BLaER1 (cell line): ENCODE results near the gene DDX17.

Experiments used
- H3K27ac ChIP-seq: shearing (Covaris generic); formaldehyde crosslinking; 2 replicates; pipeline ENCODE4 v1.8.1; 2022
- H3K27me3 ChIP-seq: shearing (Covaris generic); formaldehyde crosslinking; 2 replicates; pipeline ENCODE4 v1.8.1; 2022
- H3K36me3 ChIP-seq: shearing (Covaris generic); formaldehyde crosslinking; 2 replicates; pipeline ENCODE4 v1.8.1; 2022
- H3K4me1 ChIP-seq: shearing (Covaris generic); formaldehyde crosslinking; 2 replicates; pipeline ENCODE4 v1.8.1; 2022
- H3K4me2 ChIP-seq: shearing (Covaris generic); formaldehyde crosslinking; 2 replicates; pipeline ENCODE4 v1.8.1; 2022
- H3K4me3 ChIP-seq: shearing (Covaris generic); formaldehyde crosslinking; 2 replicates; pipeline ENCODE4 v1.8.1; 2022
- H3K9ac ChIP-seq: shearing (Covaris generic); formaldehyde crosslinking; 2 replicates; pipeline ENCODE4 v1.8.1; 2022
- H3K9me3 ChIP-seq: shearing (Covaris generic); formaldehyde crosslinking; 2 replicates; pipeline ENCODE4 v1.8.1; 2022
- H4K20me1 ChIP-seq: shearing (Covaris generic); formaldehyde crosslinking; 2 replicates; pipeline ENCODE4 v1.8.1; 2022
- Cebpa-rat ChIP-seq: shearing (Covaris generic); IDR thresholded peaks from 2 replicates; pipeline ENCODE4 v1.8.1; 2022

DDX17 gene

DNA sequence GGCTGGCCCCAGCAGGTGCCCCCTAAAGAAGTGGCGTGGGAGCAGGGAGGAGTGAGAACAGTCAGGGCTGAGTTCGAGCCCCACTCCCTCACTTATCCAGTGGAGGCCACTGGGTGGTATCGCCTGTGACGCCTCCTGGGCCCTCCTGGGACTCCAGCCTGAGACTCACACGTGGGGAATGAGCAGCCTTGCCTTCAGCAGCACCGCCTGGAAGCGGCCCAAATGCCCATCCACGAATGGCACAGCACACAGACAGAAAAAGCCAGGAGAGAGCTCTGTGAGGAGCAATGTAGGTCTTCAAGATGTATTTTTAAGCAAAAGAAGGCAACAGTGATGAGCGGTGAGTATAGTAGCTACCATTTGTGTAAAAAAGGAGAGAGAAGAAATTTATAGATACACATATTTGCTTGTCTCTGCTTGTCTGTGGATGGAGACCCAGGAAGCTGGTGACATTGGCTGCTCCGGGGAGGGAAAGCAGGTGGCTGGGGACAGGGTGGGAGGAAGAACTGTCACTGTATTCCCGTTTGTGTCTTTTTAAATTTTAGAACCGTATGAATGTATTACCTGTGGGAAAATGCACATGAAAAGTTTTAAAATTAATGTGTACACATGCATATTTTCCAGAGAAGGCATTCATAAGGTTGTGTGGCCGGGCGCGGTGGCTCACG, 64.4 kb downstream of the DDX17 start:
- no peaks in the 10 kb centered on the region for H3K9me3 ChIP-seq
- no peak for TF ChIP-seq Cebpa-rat
- no peak overlapping the region for H3K4me3 ChIP-seq
- H3K4me1 ChIP-seq = peaks cover 26% of the 10 kb centered on the region
- H3K27me3 ChIP-seq = no peaks in the 10 kb centered on the region
- H3K4me2 ChIP-seq = no peak overlapping the region
- H3K27ac ChIP-seq = no peak overlapping the region
- no peak overlapping the region for H3K9ac ChIP-seq
- H3K36me3 ChIP-seq = no peaks in the 10 kb centered on the region
- H4K20me1 ChIP-seq = no peaks in the 10 kb centered on the region

- H3K4me1 ChIP-seq = peaks cover 26% of the 10 kb centered on the region
- H4K20me1 ChIP-seq = no peaks in the 10 kb centered on the region
- H3K4me2 ChIP-seq = no peak overlapping the region
- H3K36me3 ChIP-seq = no peaks in the 10 kb centered on the region
- TF ChIP-seq Cebpa-rat = no peak
- no peak overlapping the region for H3K9ac ChIP-seq
- H3K9me3 ChIP-seq = no peaks in the 10 kb centered on the region
- no peak overlapping the region for H3K27ac ChIP-seq
- H3K4me3 ChIP-seq = no peak overlapping the region
- H3K27me3 ChIP-seq = no peaks in the 10 kb centered on the region
These were observed 65.3 kb downstream of the DDX17 start for GRCh38 chr22:38440747-38441350.

DNA sequence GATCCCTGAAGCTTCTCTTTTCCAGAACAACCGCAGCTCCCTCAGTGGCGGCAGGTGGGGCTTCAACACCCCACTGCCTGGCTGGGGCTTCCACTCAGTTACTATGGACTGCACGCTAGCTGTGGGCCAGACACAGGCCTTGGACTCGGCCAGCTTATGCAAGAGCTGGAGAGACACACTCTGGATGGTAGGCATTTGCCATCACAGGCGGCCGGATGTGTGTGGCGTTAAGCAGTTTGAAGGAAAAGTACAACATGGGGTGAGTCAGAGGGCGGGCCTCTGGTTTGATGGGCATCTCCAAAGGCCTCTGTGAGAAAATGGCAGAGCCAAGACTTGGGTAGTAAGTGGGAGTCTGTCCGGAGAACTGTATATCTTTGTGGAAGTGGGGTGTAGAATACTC, 68.7 kb downstream of the DDX17 start:
- no peak overlapping the region for H3K27ac ChIP-seq
- H3K4me2 ChIP-seq = no peak overlapping the region
- H4K20me1 ChIP-seq = no peaks in the 10 kb centered on the region
- no peaks in the 10 kb centered on the region for H3K36me3 ChIP-seq
- TF ChIP-seq Cebpa-rat = no peak
- 0 out of 2 replicates have a peak, but pooled peaks cover 4% of the 10 kb centered on the region for H3K4me1 ChIP-seq
- H3K9ac ChIP-seq = no peak overlapping the region
- H3K27me3 ChIP-seq = no peaks in the 10 kb centered on the region
- H3K4me3 ChIP-seq = no peak overlapping the region
- no peaks in the 10 kb centered on the region for H3K9me3 ChIP-seq

GRCh38 chr22:38436629-38437395, 69.3 kb downstream of the DDX17 start:
- H3K9me3 ChIP-seq = no peaks in the 10 kb centered on the region
- TF ChIP-seq Cebpa-rat = no peak
- H3K4me2 ChIP-seq = no peak overlapping the region
- no peak overlapping the region for H3K4me3 ChIP-seq
- H3K9ac ChIP-seq = no peak overlapping the region
- H3K27ac ChIP-seq = no peak overlapping the region
- no peaks in the 10 kb centered on the region for H4K20me1 ChIP-seq
- H3K27me3 ChIP-seq = no peaks in the 10 kb centered on the region
- H3K36me3 ChIP-seq = no peaks in the 10 kb centered on the region
- H3K4me1 ChIP-seq = 0 out of 2 replicates have a peak, but pooled peaks cover 4% of the 10 kb centered on the region

GRCh38 chr22:38435965-38436364, 70.1 kb downstream of the DDX17 start:
- no peak overlapping the region for H3K4me2 ChIP-seq
- no peak overlapping the region for H3K27ac ChIP-seq
- no peaks in the 10 kb centered on the region for H3K9me3 ChIP-seq
- no peak overlapping the region for H3K9ac ChIP-seq
- no peaks in the 10 kb centered on the region for H3K4me1 ChIP-seq
- H3K36me3 ChIP-seq = no peaks in the 10 kb centered on the region
- no peak overlapping the region for H3K4me3 ChIP-seq
- no peaks in the 10 kb centered on the region for H3K27me3 ChIP-seq
- no peak for TF ChIP-seq Cebpa-rat
- no peaks in the 10 kb centered on the region for H4K20me1 ChIP-seq

DNA sequence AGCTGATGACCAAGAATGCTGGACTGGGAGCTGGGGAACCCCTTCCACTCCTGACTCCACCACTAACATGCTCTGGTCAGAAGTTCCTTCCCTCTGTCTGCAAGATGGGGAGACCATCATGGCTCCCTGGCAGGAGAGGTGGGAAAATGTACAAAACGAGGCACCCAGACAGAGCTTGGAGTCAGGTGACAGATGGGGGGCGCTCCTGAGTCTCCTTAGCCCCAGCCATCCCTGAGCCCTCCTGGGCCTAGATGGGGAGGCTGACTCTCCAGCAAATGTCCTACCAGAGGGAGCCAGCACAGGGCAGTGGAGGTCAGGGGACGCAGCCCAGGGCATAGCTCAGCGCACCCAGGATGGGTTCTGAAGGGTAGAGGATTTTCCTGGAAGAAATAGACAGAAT, 71.1 kb downstream of the DDX17 start:
- H4K20me1 ChIP-seq = no peaks in the 10 kb centered on the region
- no peaks in the 10 kb centered on the region for H3K36me3 ChIP-seq
- no peaks in the 10 kb centered on the region for H3K9me3 ChIP-seq
- no peak for TF ChIP-seq Cebpa-rat
- H3K27me3 ChIP-seq = no peaks in the 10 kb centered on the region
- no peak overlapping the region for H3K4me2 ChIP-seq
- no peak overlapping the region for H3K27ac ChIP-seq
- H3K9ac ChIP-seq = no peak overlapping the region
- H3K4me1 ChIP-seq = no peaks in the 10 kb centered on the region
- H3K4me3 ChIP-seq = no peak overlapping the region

GRCh38 chr22:38433871-38434270, 72.2 kb downstream of the DDX17 start:
- H3K27me3 ChIP-seq = no peaks in the 10 kb centered on the region
- no peak overlapping the region for H3K4me2 ChIP-seq
- H3K9me3 ChIP-seq = no peaks in the 10 kb centered on the region
- H3K9ac ChIP-seq = no peak overlapping the region
- no peak overlapping the region for H3K27ac ChIP-seq
- no peak for TF ChIP-seq Cebpa-rat
- H3K36me3 ChIP-seq = no peaks in the 10 kb centered on the region
- H3K4me1 ChIP-seq = peaks cover 6% of the 10 kb centered on the region; the same call in 1 of the 2 replicates
- H4K20me1 ChIP-seq = no peaks in the 10 kb centered on the region
- no peak overlapping the region for H3K4me3 ChIP-seq
